Nephron (organoid): ENCODE data around the gene PAGR1.

Experiments
- H3K27ac Mint-ChIP-seq, 3 experiments: 2 replicates each; pipeline ENCODE4 v1.8.0; 2020; ENCODE audit warnings: mixed read lengths in 3 of 3, mild to moderate bottlenecking in 2 of 3, moderate library complexity in 1 of 3
- H3K27me3 Mint-ChIP-seq: 2 replicates; pipeline ENCODE4 v1.8.0; 2021; ENCODE audit warnings: low read depth, mild to moderate bottlenecking, moderate library complexity, mixed read lengths
- H3K36me3 Mint-ChIP-seq: 2 replicates; pipeline ENCODE4 v1.8.0; 2020; ENCODE audit warnings: low read depth, mixed read lengths
- H3K4me1 Mint-ChIP-seq: 2 replicates; pipeline ENCODE4 v1.8.0; 2020; ENCODE audit warnings: mixed read lengths
- H3K4me3 Mint-ChIP-seq, 3 experiments: 2 replicates each; pipeline ENCODE4 v1.8.0; 2020; ENCODE audit warnings: mild to moderate bottlenecking in 3 of 3, mixed read lengths in 3 of 3, moderate library complexity in 2 of 3
- H3K9me3 Mint-ChIP-seq: 2 replicates; pipeline ENCODE4 v1.8.0; 2020; ENCODE audit warnings: mixed read lengths
- TF ChIP-seq, protein P1 (sequence below), 3 experiments: fragments of 200-600 bp; sonication (generic); IDR thresholded peaks; one replicate each; pipeline ENCODE4 v1.5.0; 2021; ENCODE audit warnings: antibody characterized with exemption in 3 of 3; ENCODE audit not compliant: unreplicated experiment in 3 of 3

The PAGR1 gene

DNA sequence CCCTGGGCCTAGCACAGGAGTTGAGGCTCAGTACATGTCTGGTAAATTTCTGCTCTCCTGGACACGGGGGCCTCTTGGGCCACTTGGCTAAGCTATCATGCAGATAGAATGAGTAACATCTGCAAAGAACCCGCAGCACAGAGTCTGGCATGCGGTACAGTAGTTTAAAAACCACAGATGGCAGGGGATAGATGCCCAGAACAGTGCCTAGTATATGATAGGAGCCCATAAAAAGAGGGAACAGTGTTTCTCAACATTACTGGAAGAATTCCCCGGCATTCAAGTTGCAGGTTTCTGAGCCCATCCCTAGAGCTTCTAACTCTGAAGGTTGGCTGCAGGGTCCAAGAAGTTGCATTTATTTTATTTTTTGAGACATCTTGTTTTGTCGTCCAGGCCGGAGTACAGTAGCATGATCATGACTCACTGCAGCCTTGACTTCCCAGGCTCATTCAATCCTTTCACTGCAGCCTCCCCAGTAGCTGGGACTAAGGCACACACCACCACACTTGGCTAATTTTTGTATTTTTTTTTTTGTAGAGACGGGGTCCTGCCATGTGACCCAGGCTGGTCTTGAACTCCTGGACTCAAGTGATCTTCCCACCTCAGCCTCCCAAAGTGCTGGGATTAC is 41.3 kb downstream of the PAGR1 start:
- Mint-ChIP-seq H3K27me3 (no peaks in the 10 kb centered on the region), H3K4me1 (no peaks in the 10 kb centered on the region), H3K4me3 (peak overlapping the region in 1 of 3 experiments; percentile 20), H3K9me3 (no peaks in the 10 kb centered on the region), H3K36me3 (peaks cover 29% of the 10 kb centered on the region), H3K27ac (no peak overlapping the region)
- TF ChIP-seq, protein P1, sequence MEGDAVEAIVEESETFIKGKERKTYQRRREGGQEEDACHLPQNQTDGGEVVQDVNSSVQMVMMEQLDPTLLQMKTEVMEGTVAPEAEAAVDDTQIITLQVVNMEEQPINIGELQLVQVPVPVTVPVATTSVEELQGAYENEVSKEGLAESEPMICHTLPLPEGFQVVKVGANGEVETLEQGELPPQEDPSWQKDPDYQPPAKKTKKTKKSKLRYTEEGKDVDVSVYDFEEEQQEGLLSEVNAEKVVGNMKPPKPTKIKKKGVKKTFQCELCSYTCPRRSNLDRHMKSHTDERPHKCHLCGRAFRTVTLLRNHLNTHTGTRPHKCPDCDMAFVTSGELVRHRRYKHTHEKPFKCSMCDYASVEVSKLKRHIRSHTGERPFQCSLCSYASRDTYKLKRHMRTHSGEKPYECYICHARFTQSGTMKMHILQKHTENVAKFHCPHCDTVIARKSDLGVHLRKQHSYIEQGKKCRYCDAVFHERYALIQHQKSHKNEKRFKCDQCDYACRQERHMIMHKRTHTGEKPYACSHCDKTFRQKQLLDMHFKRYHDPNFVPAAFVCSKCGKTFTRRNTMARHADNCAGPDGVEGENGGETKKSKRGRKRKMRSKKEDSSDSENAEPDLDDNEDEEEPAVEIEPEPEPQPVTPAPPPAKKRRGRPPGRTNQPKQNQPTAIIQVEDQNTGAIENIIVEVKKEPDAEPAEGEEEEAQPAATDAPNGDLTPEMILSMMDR (IDR thresholded peaks at IDR 0.05; ENCODE audit: unreplicated experiment in 3 of 3), result no peak

DNA sequence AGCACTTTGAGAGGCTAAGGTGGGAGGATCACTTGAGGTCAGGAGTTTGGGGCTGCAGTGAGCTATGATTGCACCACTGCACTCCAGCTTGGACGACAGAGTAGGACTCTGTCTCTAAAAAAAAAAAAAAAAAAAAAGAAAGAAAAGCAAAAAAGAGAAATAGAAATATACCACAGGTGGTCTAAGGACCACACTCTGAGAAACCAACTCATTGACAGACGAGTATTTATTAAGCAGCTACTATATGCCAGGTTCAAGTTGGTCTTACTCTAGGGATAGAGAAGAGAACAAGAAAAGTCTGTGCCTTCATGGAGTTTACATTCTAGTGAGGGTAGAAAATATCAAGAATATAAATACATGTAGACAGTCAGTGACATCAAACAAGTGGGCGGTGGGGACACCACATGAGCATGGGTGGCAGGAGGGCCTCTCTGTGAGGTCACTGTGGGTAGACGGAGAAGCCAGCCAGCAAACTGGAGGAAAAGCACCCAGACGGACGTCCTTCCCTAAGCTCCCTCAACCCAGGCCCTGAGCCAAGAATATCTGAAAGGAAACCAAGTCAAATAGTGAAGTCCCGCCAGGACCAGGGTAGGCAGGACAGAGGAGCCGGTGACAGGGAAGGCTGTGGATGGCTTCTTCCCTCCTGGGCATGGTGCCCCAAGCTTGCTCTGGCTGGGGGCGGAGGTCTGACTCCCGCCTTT is 42.3 kb downstream of the PAGR1 start:
- peak overlapping the region; percentile 24 to 59 (median 58) for H3K4me3 Mint-ChIP-seq
- no peaks in the 10 kb centered on the region for H3K27me3 Mint-ChIP-seq
- TF ChIP-seq, protein P1 (IDR thresholded peaks at IDR 0.05; ENCODE audit: unreplicated experiment in 3 of 3), result no peak
- peaks cover 29% of the 10 kb centered on the region for H3K36me3 Mint-ChIP-seq
- H3K9me3 Mint-ChIP-seq, result no peaks in the 10 kb centered on the region
- H3K4me1 Mint-ChIP-seq, result no peaks in the 10 kb centered on the region
- H3K27ac Mint-ChIP-seq, result no peak overlapping the region

DNA sequence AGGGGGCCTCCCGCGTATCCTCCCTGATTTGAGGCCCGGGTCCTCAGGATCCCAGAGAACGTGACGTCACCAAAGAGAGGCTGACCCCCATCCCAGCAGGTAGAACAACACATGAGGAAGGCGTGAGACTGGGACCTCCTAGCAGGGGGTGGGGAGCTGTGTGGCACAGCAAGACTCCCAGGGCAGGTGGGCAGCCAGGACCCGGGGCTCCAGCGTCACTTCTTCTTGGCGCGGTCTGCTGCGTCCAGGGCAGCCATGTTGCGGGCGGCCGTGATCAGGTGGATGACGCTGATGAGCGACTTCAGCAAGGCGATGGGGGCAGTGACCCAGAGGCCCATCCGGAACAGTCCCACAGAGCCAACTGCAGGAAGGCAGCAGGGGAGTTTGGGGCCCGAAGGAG is 43.0 kb downstream of the PAGR1 start:
- Mint-ChIP-seq H3K9me3 (no peaks in the 10 kb centered on the region), H3K4me1 (no peaks in the 10 kb centered on the region), H3K27me3 (no peaks in the 10 kb centered on the region), H3K36me3 (peaks cover 29% of the 10 kb centered on the region), H3K27ac (no peak overlapping the region), H3K4me3 (no peak overlapping the region)
- TF ChIP-seq, protein P1 (IDR thresholded peaks at IDR 0.05; ENCODE audit: unreplicated experiment in 3 of 3), result no peak

DNA sequence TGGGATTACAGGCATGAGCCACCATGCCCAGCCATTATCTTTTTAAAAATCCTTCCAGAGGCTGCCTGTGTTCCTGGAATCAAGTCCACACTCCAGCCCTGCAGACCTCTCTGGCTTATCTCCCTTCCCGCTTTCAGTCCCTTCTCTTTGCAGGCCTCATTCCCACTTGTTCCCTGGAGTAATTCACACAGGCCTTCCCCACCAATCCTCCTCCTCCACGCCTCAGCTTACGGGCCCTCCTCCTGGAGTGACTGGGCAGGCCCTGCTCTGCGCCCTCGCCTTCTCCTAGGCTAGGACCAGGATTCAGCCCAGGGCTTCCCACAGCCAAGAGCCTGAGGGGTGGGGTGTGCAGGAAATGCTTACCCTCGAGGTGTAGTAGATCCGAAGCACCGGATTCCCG is 44.3 kb downstream of the PAGR1 start:
- no peaks in the 10 kb centered on the region for H3K9me3 Mint-ChIP-seq
- peak overlapping the region in 1 of 3 experiments; percentile 54 for H3K27ac Mint-ChIP-seq
- peaks cover 29% of the 10 kb centered on the region for H3K36me3 Mint-ChIP-seq
- peak overlapping the region; percentile 81 to 100 (median 99) for H3K4me3 Mint-ChIP-seq
- no peaks in the 10 kb centered on the region for H3K27me3 Mint-ChIP-seq
- no peaks in the 10 kb centered on the region for H3K4me1 Mint-ChIP-seq
- TF ChIP-seq, protein P1 (IDR thresholded peaks at IDR 0.05; ENCODE audit: unreplicated experiment in 3 of 3), result no peak

DNA sequence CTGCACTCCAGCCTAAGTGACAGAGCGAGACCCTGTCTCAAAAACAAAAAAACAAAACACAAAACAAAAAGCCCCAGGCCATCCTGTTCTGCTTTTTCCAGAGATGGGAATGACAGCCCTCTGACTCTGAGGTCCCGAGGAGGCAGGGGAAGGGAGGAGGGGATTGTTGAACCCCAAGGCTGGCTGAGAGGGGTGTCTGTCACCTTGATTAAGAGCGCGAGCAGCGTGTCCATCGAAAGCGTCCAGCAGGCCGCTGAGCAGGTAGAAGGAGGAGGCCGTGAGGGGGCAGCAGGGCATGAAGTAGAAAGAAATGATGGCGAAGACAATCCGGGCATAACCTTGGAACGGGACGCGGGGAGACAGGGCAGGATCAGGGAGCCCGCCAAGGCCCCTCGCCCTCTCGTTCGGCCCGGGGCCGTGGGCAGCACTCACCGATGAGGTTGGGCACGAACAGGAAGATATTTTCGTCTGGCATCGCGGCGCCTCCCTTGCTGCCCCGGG is 46.5 kb downstream of the PAGR1 start:
- Mint-ChIP-seq H3K27ac (peak overlapping the region; percentile 98 to 100 (median 99)), H3K9me3 (no peaks in the 10 kb centered on the region), H3K4me3 (peak overlapping the region; percentile 99 to 100 (median 99)), H3K4me1 (no peaks in the 10 kb centered on the region), H3K27me3 (no peaks in the 10 kb centered on the region), H3K36me3 (peaks cover 24% of the 10 kb centered on the region)
- TF ChIP-seq, protein P1 (IDR thresholded peaks at IDR 0.05; ENCODE audit: unreplicated experiment in 3 of 3), result no peak
